NCI-H128 (cell line): Measurements from ENCODE around the gene NFASC.
A peak's percentile ranks its signal among the peaks of the same experiment; 100 is the strongest.

ENCODE experiments used
- DNase-seq: peaks from one replicate; lab custom pipeline; 2025; ENCODE audit not compliant: unreplicated experiment; lab: John Stamatoyannopoulos, UW

Gene NFASC

DNA sequence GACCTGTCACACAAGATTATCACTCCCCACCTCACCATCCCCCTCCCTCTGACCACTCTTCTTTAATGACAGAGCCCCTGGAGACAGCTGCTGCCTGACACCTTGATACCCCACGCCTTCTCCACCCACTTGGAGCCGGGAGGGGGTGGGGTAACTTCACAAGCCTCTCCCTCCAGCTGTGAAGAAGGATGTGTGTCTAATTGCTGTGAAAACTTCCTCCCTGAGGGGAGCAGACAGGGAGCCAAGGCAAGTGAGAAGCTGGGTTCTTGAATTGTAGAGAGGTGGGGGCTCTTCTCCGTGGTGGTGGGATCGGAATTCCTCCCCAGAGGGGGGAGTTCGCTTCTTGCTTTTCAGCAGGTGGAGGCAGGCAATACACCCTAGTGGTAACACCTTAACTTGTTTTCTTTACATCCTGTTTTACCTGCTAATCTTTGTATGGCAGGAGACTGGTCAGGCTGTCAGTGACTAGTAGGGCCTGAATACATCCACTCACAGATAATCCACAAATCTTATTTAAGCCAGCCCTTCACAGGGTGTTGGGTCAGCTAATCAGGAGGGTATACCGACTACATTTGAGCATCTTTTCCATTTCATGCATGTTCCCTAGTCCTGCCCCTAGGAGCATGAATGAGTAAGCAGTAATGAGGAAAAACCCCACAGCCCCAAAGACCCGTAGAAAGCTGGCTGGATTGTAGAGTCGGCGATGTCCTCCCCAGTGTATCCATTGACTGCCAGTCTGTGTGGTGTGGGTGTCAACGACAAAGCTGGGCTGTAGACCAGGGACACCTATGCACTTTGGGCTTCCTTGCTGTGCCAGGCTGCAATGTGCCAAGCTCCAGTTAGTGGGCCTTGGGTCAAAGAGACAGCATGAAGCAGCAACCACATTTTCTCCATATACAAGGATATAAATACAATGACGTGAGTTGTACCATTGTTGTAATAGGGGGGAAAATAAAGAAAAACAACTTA lies 57.3 kb downstream of the NFASC start:
- DNase-seq: no peak

DNA sequence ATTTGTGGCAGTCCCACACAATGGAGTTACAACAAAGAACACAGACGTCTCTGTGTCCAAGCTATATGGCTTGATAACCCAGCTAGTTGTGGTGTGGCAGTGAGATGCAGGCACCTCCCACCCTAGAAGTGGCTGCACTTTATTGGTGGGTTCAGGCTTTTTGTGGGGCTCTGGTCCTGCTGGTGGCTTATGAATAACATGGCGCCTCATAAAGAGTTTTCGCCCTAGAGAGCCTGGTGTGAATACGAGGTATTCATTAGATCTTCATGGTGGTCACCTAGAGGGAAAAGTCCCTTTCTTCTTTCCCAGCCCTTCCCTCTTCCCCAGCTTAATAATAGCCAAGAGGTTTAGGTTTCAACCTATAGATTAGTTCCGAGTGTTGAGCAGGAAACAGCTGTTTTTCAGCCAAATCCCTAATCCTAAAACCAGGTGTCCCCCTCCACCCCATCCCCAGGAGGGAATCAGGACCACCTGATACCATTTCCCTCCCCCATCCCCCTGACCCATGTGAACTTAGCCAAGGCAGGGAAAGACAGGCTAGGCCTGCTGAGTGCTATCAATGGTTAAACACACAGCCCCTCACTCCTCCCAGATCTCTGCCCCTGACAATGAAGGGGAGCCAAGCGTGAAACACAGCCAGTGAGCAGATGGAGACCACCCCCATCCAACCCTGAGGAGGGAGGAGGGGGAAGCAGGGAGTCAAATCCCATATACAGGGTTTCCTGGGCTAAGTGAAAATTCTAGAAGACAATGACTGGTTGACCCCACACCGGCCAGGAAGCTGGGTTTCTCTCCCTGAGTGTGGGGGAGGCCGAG lies 58.2 kb downstream of the NFASC start:
- DNase-seq: no peak

DNA sequence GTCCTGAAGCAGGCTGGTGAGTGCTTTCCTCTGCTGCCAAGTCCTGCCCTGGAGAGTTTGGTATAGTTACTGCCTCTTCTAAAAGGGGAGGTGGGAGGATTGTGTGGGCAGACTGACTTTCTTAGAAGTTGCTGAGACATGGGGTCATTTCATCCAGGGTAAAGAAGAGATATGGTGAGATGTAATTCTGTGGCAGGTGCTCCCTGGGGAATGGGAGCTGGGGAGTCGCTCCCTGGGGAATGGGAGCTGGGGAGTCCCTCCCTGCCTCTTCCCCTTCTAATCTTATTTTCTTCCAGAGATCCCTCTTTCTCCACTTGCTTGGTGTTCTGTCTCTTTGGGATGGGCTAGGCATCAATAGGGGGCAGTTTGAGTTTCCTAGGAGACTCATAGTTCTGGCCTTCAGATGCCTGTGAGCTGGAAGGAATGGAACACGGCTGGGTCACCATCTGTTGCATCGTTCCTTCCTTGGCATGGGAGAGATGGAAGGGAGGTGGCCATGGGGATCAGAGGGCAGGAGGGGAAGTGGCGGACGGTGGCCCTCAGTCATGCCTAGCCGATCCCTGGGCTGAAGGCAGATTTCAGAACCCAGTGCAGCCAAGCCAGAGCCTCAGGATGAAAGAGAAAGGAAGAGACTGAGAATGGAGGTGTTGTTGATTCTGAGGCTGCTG lies 59.0 kb downstream of the NFASC start:
- DNase-seq: no peak

DNA sequence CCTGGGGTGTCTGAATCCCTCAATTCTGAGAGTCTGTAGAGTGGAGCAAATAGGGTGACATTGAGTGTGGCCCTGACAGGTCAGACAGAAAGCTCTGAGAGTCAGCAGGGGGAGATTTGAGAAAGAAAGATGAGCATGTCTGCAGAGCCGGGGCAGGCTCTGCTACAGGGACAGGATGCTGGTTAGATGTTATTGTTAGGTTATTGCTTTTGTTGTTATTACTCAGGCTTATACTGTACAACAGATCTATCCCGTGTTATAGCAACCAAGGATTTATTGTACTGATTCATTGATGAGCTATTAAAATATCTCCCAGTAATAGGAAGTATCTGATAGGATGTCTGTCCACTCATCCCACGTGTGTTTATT lies 59.5 kb downstream of the NFASC start:
- DNase-seq: no peak

DNA sequence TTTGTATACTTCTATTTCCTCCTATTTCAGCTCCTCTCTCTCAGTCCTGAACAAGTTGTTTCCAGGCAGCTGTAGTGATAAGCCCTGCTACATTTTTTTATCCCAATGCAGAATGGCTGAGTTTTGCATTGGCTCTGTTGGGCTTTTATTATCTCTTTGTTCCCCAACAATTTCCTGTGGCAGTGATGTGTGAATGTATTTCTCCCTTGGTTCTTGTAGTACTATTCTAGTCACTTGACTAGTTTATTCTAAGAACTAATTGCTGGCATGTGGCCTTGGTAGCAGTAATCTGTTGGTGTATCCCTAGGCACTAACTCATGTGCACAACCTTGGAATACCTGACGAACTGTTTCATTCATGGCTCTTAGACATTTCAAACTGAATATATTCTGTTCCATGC lies 60.7 kb downstream of the NFASC start:
- DNase-seq: no peak

DNA sequence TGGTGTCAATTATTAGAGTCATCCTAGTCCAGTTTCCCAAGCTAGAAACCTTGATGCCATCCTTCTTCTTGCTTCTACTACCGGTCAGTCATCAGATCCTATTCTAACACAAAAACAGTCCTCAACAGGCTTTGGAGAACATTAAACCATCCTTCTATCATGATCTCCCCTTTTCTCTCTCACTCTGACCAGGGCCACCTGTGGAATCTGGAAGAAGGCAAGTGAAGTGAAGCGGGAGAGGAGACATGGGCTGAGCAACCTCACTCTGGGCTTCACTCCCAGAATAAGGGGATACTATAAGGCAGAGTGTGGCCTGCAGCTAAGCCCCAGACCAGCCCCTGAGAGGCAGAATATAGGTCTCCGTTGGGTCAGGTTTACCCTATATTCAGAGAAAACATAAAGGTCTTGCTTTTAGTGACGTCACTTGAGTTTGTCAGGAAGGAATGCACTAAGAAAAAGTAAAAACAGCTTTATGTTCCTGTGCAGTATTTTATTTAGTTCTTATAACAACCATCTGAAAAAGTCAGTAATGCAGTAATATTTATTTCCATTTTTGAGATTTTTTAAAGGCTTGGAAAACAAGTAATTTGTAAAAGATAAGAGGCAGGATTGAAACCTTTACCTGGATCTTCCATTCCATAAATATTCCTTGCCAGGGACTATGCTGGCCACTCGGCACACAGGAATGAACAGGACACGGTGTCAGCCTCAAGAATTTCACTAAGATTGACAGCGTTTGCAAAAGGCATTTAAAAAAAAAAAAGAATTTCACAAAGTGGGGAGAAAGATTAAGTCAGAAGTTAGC lies 61.3 kb downstream of the NFASC start:
- DNase-seq: no peak

DNA sequence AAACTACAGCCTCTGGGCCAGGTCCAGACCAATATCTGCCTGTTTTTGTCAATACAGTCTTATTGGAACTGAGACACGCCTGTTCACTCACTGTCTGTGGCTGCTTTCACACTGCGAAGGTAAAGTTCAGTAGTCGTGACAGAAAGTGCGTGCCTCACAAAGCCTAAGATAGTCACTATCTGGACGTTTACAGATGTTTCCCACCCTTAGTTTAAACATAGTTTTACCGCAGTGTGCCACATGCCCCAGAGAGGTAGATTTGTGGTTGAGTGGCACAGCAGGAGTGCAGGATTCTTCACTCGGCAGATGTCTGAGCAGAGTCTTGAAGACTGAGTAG lies 61.9 kb downstream of the NFASC start:
- DNase-seq: no peak

DNA sequence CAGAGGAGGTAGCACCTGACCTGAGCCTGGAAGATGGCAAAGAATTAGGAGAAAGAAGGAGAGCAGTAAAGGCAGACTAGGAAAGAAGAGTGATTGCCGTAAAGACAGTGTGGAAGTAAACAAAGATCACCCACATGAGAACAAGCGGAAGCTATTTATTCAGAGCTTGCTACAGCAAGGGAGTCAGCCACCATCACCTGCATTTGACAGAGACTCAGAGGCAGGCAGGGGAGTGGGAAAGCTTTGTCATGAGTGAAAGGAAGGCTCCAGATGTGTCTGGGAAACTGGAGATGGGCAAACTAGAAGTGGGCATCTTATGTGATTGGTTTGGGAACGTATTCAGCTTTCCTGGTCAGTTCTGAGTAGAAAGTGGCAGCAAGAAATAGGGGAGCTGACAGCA lies 64.5 kb downstream of the NFASC start:
- no peak for DNase-seq

DNA sequence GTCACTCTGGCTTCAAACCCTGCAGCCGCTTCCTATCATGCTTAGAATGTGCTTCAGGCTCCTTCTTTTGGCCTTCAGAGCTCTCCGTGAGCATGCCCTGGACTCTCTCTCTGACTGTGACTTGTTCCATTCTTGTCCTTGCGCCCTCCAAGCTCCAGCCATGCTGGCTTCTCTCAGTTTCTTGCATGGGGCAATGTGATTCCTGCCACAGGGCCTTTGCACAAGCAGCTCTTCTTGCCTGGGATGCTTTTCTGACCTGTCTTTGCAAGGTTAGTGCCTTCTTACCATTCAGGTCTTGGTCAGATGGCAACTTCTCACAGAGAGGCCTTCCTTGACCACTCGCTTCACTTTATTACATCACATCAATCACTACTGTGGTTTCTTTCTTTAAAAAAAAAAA lies 66.1 kb downstream of the NFASC start:
- DNase-seq: no peak

DNA sequence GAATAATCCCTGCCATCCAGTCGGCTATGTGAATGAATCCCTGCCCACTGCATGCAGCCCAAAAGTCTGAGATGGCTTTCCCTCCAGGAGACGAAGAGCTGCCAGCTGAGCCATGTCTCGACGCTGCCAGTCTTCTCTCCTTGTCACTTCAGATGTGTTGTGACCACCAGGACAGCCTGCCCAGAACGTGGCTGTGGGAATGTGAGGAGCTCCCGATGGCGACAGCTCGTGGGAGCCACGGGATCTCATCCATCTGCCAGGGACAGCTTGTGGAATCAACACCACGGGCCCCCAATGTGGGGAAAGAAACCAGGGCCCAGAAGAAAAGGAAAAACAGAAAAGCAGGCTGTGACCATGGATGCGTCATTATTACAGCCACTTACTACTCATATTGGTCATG lies 67.2 kb downstream of the NFASC start:
- no peak for DNase-seq

DNA sequence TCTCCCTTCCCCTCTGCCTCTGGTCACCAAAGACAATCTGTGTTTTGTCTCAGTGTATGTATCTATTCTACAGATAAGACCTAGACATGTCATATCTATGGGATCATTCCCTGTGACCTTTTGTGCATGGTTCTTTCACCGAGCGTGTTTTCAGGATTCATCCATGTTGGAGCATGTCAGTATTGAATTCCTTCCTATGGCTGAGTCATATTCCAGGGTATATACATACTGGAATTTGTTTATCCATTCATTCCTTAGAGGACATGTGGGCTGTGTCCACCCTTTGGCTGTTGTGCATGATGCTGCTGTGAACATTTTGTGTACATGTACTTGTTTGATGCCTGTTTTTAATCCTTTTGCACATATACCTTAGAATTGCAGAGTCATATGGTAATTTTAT lies 69.9 kb downstream of the NFASC start:
- DNase-seq: no peak

DNA sequence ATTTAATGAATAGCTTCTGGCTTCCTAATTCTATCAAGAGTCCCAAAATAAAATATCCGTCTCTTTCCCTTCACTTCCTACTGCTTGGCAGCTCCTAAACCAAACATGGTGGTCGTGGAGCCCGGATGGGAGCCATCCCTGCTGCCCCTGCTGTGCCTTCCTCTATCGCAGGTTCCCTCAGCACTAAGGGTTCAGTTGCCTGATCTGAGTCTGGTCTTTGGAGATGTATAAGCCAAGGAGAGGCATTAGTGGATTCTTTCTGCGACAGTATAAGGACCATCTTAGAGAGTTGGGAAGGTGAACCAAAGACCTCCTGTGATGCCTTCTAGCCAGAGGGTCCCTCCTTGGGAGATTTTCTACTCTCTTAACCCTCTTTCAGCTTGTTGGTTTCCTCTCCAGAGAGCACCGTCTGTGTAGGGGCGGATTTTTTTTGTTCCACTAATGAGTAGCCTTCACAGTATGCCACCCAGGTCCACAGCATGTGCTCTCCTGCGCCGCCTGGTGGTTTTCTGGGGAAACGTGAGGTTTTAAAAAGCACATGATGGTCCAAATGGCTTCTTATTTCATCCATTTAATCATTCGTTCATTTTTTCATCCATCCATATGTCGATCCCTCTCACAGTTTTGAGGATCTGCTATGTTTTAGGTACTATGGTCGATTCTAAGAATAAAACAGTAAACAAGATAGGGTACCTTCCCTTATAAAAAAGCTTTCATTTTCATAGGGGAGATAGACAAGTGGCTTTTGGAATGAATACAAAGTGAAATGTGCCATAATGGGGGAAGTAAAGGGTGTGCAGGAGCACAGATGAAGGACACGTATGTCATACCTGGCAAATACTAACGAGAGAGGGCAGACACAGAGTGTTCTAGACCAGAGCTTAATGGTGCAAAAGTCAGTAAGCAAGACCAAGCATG lies 71.0 kb downstream of the NFASC start:
- DNase-seq: peak; percentile 53

DNA sequence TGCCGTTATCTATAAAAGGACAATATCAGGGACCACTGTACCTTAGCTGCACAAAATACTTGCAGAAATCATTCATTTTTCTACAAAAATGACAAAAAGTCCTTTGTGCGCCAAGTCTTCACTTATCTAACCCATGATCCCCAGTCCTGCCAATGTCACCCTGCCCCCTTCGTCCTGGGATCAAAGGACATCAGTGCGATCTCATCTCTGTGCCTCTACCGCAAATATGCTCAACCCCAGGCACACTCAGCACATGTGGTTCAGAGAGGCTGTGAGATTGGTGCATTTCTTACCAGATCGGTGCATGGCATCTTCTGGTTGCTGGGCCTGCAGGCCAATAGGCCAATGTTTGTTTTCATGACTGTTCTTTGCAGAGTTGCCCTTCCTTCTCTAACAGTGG lies 72.8 kb downstream of the NFASC start:
- DNase-seq: no peak

DNA sequence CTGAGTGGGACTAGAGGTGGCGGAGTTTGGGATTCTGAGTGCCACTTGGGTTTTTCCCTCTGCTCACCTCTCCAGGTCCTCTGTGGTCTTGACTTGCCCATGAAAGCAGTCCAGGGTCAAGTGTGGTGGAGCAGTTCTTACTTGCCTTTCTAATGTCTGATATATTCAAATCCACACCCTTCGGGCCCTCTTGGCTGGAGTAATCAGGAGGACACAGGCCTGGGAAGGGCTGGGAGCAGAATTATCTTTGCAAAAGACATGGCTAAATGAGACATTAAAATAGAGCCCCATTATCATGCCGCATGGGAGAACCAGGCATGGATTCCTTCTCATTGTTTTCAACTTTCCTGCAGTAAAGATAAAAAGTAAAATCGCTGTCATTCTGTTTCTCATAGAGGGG lies 74.0 kb downstream of the NFASC start:
- DNase-seq: no peak

DNA sequence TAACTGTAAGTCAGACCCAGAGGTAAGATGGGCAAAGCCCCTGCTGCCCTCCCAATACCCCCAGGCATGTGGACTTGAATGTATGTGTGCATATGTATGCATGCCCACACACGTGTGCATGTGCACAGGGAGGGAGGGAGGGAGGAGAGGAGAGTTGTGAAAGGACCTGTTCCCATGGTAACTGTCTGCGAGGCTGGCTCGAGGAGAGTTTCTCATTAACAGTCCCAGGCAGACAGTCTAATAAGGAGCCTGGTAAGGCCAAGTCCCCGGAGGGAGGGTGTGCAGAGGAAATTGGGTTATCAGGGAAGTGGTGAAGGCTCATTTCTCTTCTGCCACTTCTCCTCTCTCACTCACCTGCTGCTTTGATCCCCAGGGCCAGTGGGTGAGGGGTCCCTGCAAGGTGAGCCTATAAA lies 74.9 kb downstream of the NFASC start:
- DNase-seq: no peak

DNA sequence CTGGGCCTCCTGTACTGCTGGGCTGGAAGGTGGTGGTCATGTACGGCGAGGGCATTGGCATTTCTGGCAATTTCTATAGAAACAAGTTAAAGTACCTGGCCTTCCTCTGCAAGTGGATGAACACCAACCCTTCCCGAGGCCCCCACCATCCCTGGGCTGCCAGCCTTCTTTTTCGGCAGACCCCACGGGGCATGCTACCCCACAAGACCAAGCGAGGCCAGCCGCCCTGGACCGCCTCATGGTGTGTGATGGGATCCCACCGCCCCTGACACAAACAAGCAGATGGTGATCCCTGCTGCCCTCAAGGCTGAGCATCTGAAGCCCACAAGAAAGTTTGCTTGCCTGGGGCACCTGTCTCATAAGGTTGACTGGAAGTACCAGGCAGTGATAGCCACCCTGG lies 76.0 kb downstream of the NFASC start:
- no peak for DNase-seq

DNA sequence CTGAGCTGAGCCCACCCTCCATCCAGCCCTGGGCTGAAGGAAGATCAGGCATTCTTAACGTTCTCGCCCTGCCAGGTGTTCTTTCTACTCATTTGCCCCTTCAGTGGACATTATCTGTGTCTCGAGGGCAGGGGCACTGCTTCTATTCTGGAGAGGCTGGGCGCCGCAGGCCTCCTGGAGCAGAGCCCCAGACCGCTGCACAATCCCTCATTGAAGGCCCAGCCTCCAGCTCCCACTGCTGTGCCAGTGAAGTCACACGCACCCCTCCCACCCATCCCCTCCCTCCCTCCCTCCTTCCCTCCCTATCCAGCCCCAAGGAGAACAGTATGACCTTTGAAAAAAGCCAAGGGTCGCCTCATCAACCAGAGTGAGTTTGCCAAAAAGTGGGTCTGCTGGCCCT lies 76.7 kb downstream of the NFASC start:
- DNase-seq: no peak

DNA sequence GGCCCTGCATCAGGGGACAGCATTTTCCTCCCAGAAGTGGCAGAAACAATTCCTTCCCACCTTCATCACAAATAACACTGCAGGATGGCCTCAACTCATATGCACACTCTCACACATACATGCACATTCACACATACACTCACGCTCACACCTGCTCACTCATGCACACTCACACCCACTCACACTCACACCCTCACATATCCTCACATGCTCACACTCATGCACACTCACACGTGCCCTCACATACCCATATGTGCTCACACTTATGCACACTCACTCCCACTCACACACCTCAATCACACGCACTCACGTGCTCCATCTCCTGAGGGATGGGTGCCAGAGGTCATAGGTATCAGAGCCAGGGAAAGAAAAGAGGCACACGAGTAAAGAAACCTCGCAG lies 77.1 kb downstream of the NFASC start:
- DNase-seq: no peak

DNA sequence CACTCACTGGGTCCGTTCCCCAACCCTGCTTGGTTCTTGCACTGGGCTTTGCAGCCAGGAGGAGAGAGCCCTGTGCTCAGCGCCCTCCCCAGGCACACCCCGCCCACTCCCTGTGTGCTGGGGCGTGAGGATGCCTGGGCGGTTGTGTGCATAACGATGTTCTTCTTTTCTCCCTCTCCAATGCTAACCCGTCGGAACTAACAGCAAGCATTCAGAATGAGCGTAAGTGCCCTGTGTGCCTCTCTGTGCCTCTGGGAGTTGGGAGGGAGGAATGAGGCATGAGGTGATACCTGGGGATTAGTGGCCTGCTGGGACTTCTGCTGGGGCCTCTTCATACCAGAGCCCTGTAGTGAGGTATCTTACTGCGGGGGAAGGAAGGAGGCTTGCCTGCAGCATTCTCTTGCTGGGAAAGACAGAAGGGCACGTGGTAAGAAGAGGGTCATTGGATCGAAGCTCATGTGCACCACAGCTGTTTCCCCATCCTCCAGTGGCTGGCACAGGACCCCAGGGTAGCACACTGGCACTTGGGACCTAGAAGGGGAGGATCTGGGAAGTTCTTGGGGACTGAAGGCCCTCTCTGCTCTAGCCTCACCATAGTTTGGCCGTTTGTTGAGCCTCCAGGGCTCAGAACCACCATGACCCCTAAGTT lies 79.8 kb downstream of the NFASC start:
- DNase-seq: no peak
